Panc1 (cell line): ENCODE data around the gene SYCP3. TPM values are rescaled to one million over a fixed set of nuclear protein-coding genes. Genes with fewer than 3 reads are reported as not detected.

Source experiments
- ATAC-seq: fragments of 200-7000 bp; cut with Tn5 transposase; 2 replicates; pipeline ENCODE4 v1.9.1; 2020; ENCODE audit warnings: mild to moderate bottlenecking, moderate library complexity
- BruUV-seq: library from RNA; stranded (reverse); fragments of 400-500 nt; replicated peaks from 2 replicates; lab custom pipeline; 2021; lab: Mats Ljungman, UMichigan
- CTCF ChIA-PET: fragments of 300-600 bp; sonication (Branson Sonifier 250); formaldehyde crosslinking; loops from one replicate; lab custom pipeline; 2022; ENCODE audit warnings: antibody characterized with exemption; lab: Charles Lee
- POLR2A ChIA-PET: fragments of 300-600 bp; sonication (Branson Sonifier 250); formaldehyde crosslinking; loops from one replicate; lab custom pipeline; 2022; ENCODE audit warnings: antibody characterized with exemption; lab: Charles Lee
- DNase-seq: peaks from one replicate; pipeline ENCODE4 v3.0.0-alpha.2; 2010; ENCODE audit warnings: low read depth, low spot score
- H3K27ac ChIP-seq: 2 replicates; pipeline ENCODE4 v1.5.1; 2011; ENCODE audit warnings: mild to moderate bottlenecking, low read length, inconsistent platforms
- H3K27me3 ChIP-seq: fragments of 200-500 bp; sonication (Bioruptor generic); 2 replicates; pipeline ENCODE4 v1.6.0; 2014; ENCODE audit warnings: low read length, inconsistent platforms; ENCODE audit not compliant: control insufficient read depth, insufficient read depth
- H3K36me3 ChIP-seq: fragments of 200-500 bp; sonication (Bioruptor generic); 2 replicates; pipeline ENCODE4 v1.5.1; 2014; ENCODE audit warnings: inconsistent platforms, mild to moderate bottlenecking, low read length, moderate library complexity; ENCODE audit not compliant: control insufficient read depth, insufficient read depth
- H3K4me1 ChIP-seq: 2 replicates; pipeline ENCODE4 v1.5.1; 2011; ENCODE audit warnings: inconsistent platforms, mild to moderate bottlenecking, low read length, moderate library complexity; ENCODE audit not compliant: control insufficient read depth, insufficient read depth
- H3K4me3 ChIP-seq, 2 experiments: 2 replicates each; pipeline ENCODE4 v1.5.1; 2011 to 2012; ENCODE audit warnings: low read depth in 2 of 2, low read length in 2 of 2, mild to moderate bottlenecking in 2 of 2, inconsistent platforms in 1 of 2, moderate library complexity in 1 of 2
- H3K9me3 ChIP-seq: fragments of 200-500 bp; sonication (Bioruptor generic); 2 replicates; pipeline ENCODE4 v1.5.1; 2014; ENCODE audit warnings: low read depth, mild to moderate bottlenecking, inconsistent platforms, low read length, moderate library complexity; ENCODE audit not compliant: control insufficient read depth, insufficient read depth
- CTCF ChIP-seq: fragments of 450-650 bp; IDR thresholded peaks from 2 replicates; pipeline ENCODE4 v1.5.1; 2017; ENCODE audit warnings: mild to moderate bottlenecking
- POLR2AphosphoS5 ChIP-seq: IDR thresholded peaks from 2 replicates; pipeline ENCODE4 v1.6.1; 2012; ENCODE audit warnings: mild to moderate bottlenecking, low read depth, low read length, moderate library complexity
- REST ChIP-seq, 2 experiments: IDR thresholded peaks; 2 replicates each; pipeline ENCODE4 v1.6.1; 2011 to 2012; ENCODE audit warnings: low read depth in 2 of 2, control low read depth in 1 of 2, low read length in 1 of 2, mild to moderate bottlenecking in 1 of 2, moderate library complexity in 1 of 2; ENCODE audit not compliant: insufficient read depth in 1 of 2
- SIN3A ChIP-seq: IDR thresholded peaks from 2 replicates; pipeline ENCODE4 v1.6.1; 2012; ENCODE audit warnings: low read depth, mild to moderate bottlenecking, low read length, moderate library complexity, borderline replicate concordance; ENCODE audit not compliant: insufficient read depth
- TCF7L2 ChIP-seq: IDR thresholded peaks from 2 replicates; pipeline ENCODE4 v1.6.1; 2011; ENCODE audit warnings: mild to moderate bottlenecking, low read depth, low read length, inconsistent platforms
- in situ Hi-C: cut with HindIII; loops from 2 replicates; pipeline ENCODE4 v1.10.0; 2016; ENCODE audit warnings: low sequenced_read_pairs, low pct_unique_long_range_greater_than_20kb
- intact Hi-C: fragments of 100-400 bp; cut with micrococcal nuclease; formaldehyde crosslinking; loops from one replicate; pipeline ENCODE4 v1.10.0; 2022; ENCODE audit not compliant: unreplicated experiment
- total RNA-seq: library from RNA; stranded (reverse); gene quantifications from one replicate; pipeline ENCODE4 v1.2.1, GENCODE V29; 2021; ENCODE audit not compliant: unreplicated experiment

The SYCP3 gene
- total RNA-seq, 1 experiment from 2014 or later, result not detected

DNA sequence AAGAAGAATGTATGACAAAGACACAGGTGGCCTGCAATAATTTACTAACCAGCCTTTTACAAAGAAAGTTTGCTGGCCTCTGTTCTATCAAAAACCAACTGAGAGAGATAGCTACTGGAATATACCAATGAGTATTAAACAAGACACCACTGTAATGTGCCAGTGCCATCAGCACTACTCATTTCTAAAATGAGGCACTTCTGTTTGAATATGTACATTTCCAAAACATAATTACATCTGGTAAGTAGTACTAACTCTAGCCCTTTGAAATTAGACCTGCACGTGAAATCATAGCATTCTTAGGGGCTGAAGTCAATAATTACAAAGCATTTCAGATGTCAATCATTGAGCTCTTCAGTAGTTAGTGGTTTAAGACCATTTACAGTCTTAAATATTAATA is 6.9 kb upstream of the SYCP3 start:
- POLR2A ChIA-PET, result no interaction called here

GRCh38 chr12:101745481-101745880 is 6.2 kb upstream of the SYCP3 start:
- POLR2A ChIA-PET, result no interaction called here
- CTCF ChIA-PET, result interaction anchor here (0.5 kb wide), 1 partner anchor 93 kb away, joined by 3 read pairs; no protein-coding TSS in a partner anchor
- Histone ChIP-seq H3K9me3 (no peaks in the 10 kb centered on the region), H3K27me3 (no peaks in the 10 kb centered on the region), H3K4me3 (no peak overlapping the region), H3K27ac (no peak overlapping the region), H3K36me3 (no peaks in the 10 kb centered on the region; the same call in 1 of the 2 replicates), H3K4me1 (no peaks in the 10 kb centered on the region)
- BruUV-seq, result no TSS peak
- intact Hi-C loops, result no loop called here
- in situ Hi-C loops, result no loop called here
- no peak for DNase-seq
- TF ChIP-seq CTCF (no peak), POLR2AphosphoS5 (no peak), REST (IDR thresholded peaks at IDR 0.05; ENCODE audit: insufficient read depth in 1 of 2, low read depth in 2 of 2, low read length in 1 of 2) (no peak), TCF7L2 (no peak), SIN3A (no peak)
- no peak for ATAC-seq

More for the DNA sequence above, 6.9 kb upstream of the SYCP3 start:
- ATAC-seq (no peak), DNase-seq (no peak)
- no peaks in the 10 kb centered on the region for H3K9me3 ChIP-seq
- intact Hi-C loops, result no loop called here
- no peaks in the 10 kb centered on the region for H3K27me3 ChIP-seq
- no peak overlapping the region for H3K27ac ChIP-seq
- no TSS peak for BruUV-seq
- CTCF ChIA-PET, result no interaction called here
- TF ChIP-seq CTCF, result no peak
- TF ChIP-seq POLR2AphosphoS5, result no peak
- TF ChIP-seq TCF7L2, result no peak
- no peak for TF ChIP-seq REST (IDR thresholded peaks at IDR 0.05; ENCODE audit: insufficient read depth in 1 of 2, low read depth in 2 of 2, low read length in 1 of 2)
- TF ChIP-seq SIN3A, result no peak
- in situ Hi-C loops, result no loop called here
- H3K4me1 ChIP-seq, result no peaks in the 10 kb centered on the region
- H3K36me3 ChIP-seq, result no peaks in the 10 kb centered on the region; the same call in 1 of the 2 replicates
- no peak overlapping the region for H3K4me3 ChIP-seq
